H1 (cell line): ENCODE data around the gene GCLC. TPM values are rescaled to one million over a fixed set of nuclear protein-coding genes. Genes with fewer than 3 reads are reported as not detected.

Source experiments
- PHF8 ChIP-seq: fragments of 200-600 bp; sonication (generic); conservative IDR thresholded peaks from 2 replicates; pipeline ENCODE4 v1.7.1; 2012; ENCODE audit warnings: low read depth, mild to moderate bottlenecking, inconsistent platforms, low read length, moderate library complexity
- SUZ12 ChIP-seq: fragments of 200-600 bp; sonication (generic); IDR thresholded peaks from 2 replicates; pipeline ENCODE4 v1.6.1; 2012; ENCODE audit warnings: mild to moderate bottlenecking, inconsistent platforms, low read length, moderate library complexity, mixed read lengths
- polyA plus RNA-seq, 7 experiments: library from polyadenylated mRNA; depleted of rRNA in 3 of 7; stranded (reverse) in 5 of 7; unstranded in 2 of 7; fragments of >200 nt in 5 of 7; fragments of 200-250 nt in 2 of 7; gene quantifications; 1 replicate in 5 of 7; 2 replicates in 1 of 7; 4 replicates in 1 of 7; pipeline versions ENCODE4 v1.2.1 to v1.2.3, GENCODE V29; 2011 to 2013; ENCODE audit warnings: missing spikeins in 2 of 7, mixed read lengths in 2 of 7
- total RNA-seq: library from RNA; stranded (reverse); fragmentation: NEBNext Ultra II Directional; extraction: Animal tissue kit (Norgen Biotek cat#: 25700); gene quantifications from 2 replicates; pipeline ENCODE4 v1.2.1, GENCODE V29; 2021

GCLC gene
- total and polyA plus RNA-seq, 2 of the 8 experiments (the other 6 are each of a cell fraction or from before 2014, with no cell fraction given): 15.8 to 54.0 TPM

DNA sequence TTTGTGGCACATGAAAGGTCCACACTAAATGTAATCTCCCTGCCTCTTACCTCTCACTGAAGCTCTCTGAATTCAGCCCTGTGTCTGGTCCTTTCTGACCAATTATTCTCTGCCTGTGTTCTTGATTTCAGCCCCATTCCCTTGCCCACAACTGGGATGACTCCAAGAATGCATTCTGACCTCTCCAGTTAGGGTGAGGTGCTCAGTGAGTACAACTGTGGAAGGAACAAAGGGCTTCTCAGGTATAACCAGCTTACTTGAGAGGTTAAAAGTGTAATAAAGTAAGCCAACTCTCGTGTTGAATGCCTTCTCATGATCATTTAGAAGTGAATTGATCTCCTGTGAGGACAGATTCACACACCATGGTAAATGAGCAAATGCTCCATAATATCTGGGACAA, 88.1 kb downstream of the GCLC start (continued):
- TF ChIP-seq PHF8 (no peak), SUZ12 (no peak)
